KG1 (cell line): ENCODE data around the gene SPATA6L.

Experiments used
- DNase-seq: peaks from one replicate; lab custom pipeline; 2025; lab: John Stamatoyannopoulos, UW

The SPATA6L gene

DNA sequence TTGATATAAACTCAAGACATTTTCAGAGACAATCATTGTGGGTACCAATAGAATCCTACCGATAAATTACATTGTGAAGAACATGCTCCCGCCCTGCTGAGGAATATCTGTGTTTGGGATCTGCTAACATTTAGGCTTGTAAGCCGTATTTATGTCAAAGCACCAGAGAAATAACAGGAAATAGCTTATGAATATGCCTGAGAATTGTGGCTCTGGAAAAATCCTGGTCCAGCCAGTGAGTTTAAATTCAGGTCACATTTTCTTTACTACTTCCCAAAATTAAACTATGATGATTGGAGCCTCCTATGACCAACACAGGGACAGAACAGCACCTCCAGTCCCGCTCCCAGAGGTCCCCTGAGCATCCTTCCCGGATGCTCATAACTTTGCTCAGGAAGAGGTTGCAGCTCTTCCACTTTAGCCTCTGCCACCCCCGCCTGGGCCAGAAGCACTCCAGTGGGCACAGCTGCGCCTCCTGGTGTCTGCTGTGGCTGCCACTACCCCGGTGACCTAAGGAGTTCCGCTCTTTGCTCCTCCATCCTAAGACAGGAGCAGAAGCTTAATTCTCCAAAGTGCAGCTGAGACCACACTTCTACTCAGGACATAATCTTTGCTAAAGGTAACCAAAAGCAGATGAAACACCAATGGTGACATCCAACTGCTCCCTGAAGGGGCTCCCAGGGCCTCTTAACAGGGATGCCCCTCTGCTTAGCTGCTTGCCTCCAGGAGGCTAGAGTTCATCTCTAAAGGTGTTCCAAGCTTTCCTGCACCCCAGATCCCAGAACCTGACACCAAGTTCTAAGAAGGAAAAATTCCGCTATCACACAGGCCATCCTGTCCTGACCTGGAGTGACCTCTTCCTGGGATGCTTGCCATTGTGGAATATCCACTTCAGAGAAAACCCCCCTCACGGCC, 117.2 kb downstream of the SPATA6L start:
- DNase-seq, result no peak
